GM12878 (cell line): ENCODE results near the gene MSX2. TPM values are rescaled to one million over a fixed set of nuclear protein-coding genes. Genes with fewer than 3 reads are reported as not detected.

Source experiments
- ATAC-seq: fragments of 200-7000 bp; cut with Tn5 transposase; 3 replicates; pipeline ENCODE4 v1.9.1; 2020; ENCODE audit warnings: mild to moderate bottlenecking, moderate library complexity
- BruUV-seq: library from RNA; stranded (reverse); fragments of 400-500 nt; replicated peaks from 2 replicates; lab custom pipeline; 2021; lab: Mats Ljungman, UMichigan
- CTCF ChIA-PET: fragments of 300-600 bp; sonication (Branson Sonifier 250); formaldehyde crosslinking; extraction: SDS; loops from one replicate; lab custom pipeline; 2021; ENCODE audit warnings: inconsistent platforms; lab: Yijun Ruan, JAX
- POLR2A ChIA-PET: fragments of 350-600 bp; formaldehyde crosslinking; extraction: SDS; loops from one replicate; lab custom pipeline; 2021; ENCODE audit warnings: inconsistent platforms; lab: Charles Lee
- RAD21 ChIA-PET: fragments of 300-600 bp; sonication (Branson Sonifier 250); formaldehyde crosslinking; loops from one replicate; lab custom pipeline; 2023; ENCODE audit warnings: antibody characterized with exemption; ENCODE audit not compliant: unreplicated experiment; lab: Charles Lee
- SMC1A ChIA-PET: fragments of 300-600 bp; sonication (Branson Sonifier 250); formaldehyde crosslinking; loops from one replicate; lab custom pipeline; 2023; ENCODE audit not compliant: unreplicated experiment, uncharacterized antibody; lab: Charles Lee
- DNase-seq: peaks from one replicate; pipeline ENCODE4 v3.0.0-alpha.2; 2011; ENCODE audit warnings: low read depth, low spot score
- FAIRE-seq: peaks from 3 replicates; lab custom pipeline; 2011; peaks lifted over from hg19 to GRCh38; lab: Jason Lieb, UNC
- H2AFZ ChIP-seq: 2 replicates; pipeline ENCODE4 v1.6.0; 2011; ENCODE audit warnings: low read depth, low read length, control low read depth; ENCODE audit not compliant: control insufficient read depth
- H3K27ac ChIP-seq: 2 replicates; pipeline ENCODE4 v1.5.1; 2011; ENCODE audit warnings: control low read depth; ENCODE audit not compliant: control insufficient read depth, insufficient read depth
- H3K27me3 ChIP-seq, 2 experiments: replicated peaks in 1 of 2; 2 replicates each; pipeline versions ENCODE4 v1.6.0 to v1.6.1; 2011; ENCODE audit warnings: low read length in 1 of 2; ENCODE audit not compliant: control insufficient read depth in 2 of 2, insufficient read depth in 2 of 2
- H3K36me3 ChIP-seq, 2 experiments: 2 replicates each; pipeline ENCODE4 v1.5.1; 2011; ENCODE audit warnings: low read length in 1 of 2; ENCODE audit not compliant: control insufficient read depth in 2 of 2, insufficient read depth in 2 of 2
- H3K4me1 ChIP-seq: 2 replicates; pipeline ENCODE4 v1.6.1; 2011; ENCODE audit warnings: mild to moderate bottlenecking, low read length, moderate library complexity, mixed read lengths; ENCODE audit not compliant: control insufficient read depth, insufficient read depth
- H3K4me2 ChIP-seq: 2 replicates; pipeline ENCODE4 v1.6.0; 2011; ENCODE audit warnings: control low read depth; ENCODE audit not compliant: control insufficient read depth, insufficient read depth
- H3K4me3 ChIP-seq: fragments of 200-600 bp; sonication (generic); 2 replicates; pipeline ENCODE4 v1.5.1; 2016
- H3K79me2 ChIP-seq: 2 replicates; pipeline ENCODE4 v1.6.0; 2011; ENCODE audit warnings: low read length; ENCODE audit not compliant: control insufficient read depth, insufficient read depth
- H3K9ac ChIP-seq: 2 replicates; pipeline ENCODE4 v1.8.0; 2011; ENCODE audit warnings: low read length, control low read depth, mixed read lengths; ENCODE audit not compliant: control insufficient read depth, insufficient read depth
- H3K9me3 ChIP-seq: replicated peaks from 3 replicates; pipeline ENCODE4 v1.5.1; 2011; ENCODE audit warnings: mild to moderate bottlenecking, low read length; ENCODE audit not compliant: control insufficient read depth, insufficient read depth
- H4K20me1 ChIP-seq: 2 replicates; pipeline ENCODE4 v1.6.0; 2011; ENCODE audit not compliant: control insufficient read depth, insufficient read depth
- ASH2L ChIP-seq: fragments of 300-600, 200-600 bp; sonication (generic); IDR thresholded peaks from 2 replicates; pipeline ENCODE4 v1.6.1; 2017; ENCODE audit warnings: low read depth, mild to moderate bottlenecking, borderline replicate concordance
- BCL11A ChIP-seq: IDR thresholded peaks from 2 replicates; pipeline ENCODE4 v1.6.1; 2011; ENCODE audit warnings: low read depth, low read length
- CHD1 ChIP-seq: IDR thresholded peaks from 2 replicates; pipeline ENCODE4 v1.6.1; 2012; ENCODE audit warnings: low read depth, low read length, improper control_type of control experiment
- E4F1 ChIP-seq: fragments of 450-650 bp; IDR thresholded peaks from 2 replicates; pipeline ENCODE4 v1.6.1; 2018; ENCODE audit warnings: borderline replicate concordance, mild to moderate bottlenecking; ENCODE audit not compliant: partially characterized antibody
- IRF3 ChIP-seq: fragments of 450-650 bp; IDR thresholded peaks from 2 replicates; pipeline ENCODE4 v1.6.1; 2014; ENCODE audit warnings: mild to moderate bottlenecking
- KAT2A ChIP-seq: conservative IDR thresholded peaks from 2 replicates; pipeline ENCODE4 v1.6.1; 2011; ENCODE audit warnings: low read depth, low read length; ENCODE audit not compliant: control insufficient read depth
- MAX ChIP-seq: IDR thresholded peaks from 2 replicates; pipeline ENCODE4 v1.6.1; 2012; ENCODE audit warnings: low read depth, low read length, improper control_type of control experiment
- NFYA ChIP-seq: IDR thresholded peaks from 2 replicates; pipeline ENCODE4 v1.6.1; 2011; ENCODE audit warnings: low read depth, mild to moderate bottlenecking, low read length, improper control_type of control experiment, borderline replicate concordance
- PAX5 ChIP-seq: IDR thresholded peaks from 2 replicates; pipeline ENCODE4 v1.6.1; 2011; ENCODE audit warnings: low read depth, low read length, borderline replicate concordance
- PML ChIP-seq: IDR thresholded peaks from 2 replicates; pipeline ENCODE4 v1.6.1; 2012; ENCODE audit warnings: low read length, inconsistent platforms
- SMARCA5 ChIP-seq: fragments of 450-650 bp; IDR thresholded peaks from 2 replicates; pipeline ENCODE4 v1.6.1; 2017; ENCODE audit warnings: mild to moderate bottlenecking
- SREBF1 ChIP-seq: IDR thresholded peaks from 2 replicates; pipeline ENCODE4 v1.6.1; 2012; ENCODE audit warnings: mild to moderate bottlenecking, low read length
- STAT1 ChIP-seq: fragments of 450-650 bp; conservative IDR thresholded peaks from 2 replicates; pipeline ENCODE4 v1.6.1; 2014; ENCODE audit warnings: antibody characterized with exemption, mild to moderate bottlenecking
- ZBED1 ChIP-seq: IDR thresholded peaks from 2 replicates; pipeline ENCODE4 v1.6.1; 2016; ENCODE audit warnings: borderline replicate concordance
- ZNF687 ChIP-seq: fragments of 450-650 bp; IDR thresholded peaks from 2 replicates; pipeline ENCODE4 v1.6.1; 2017; ENCODE audit warnings: mild to moderate bottlenecking, moderate library complexity
- WGBS: methylation state at CpG from one replicate; pipeline ENCODE4 v1.1.6; 2016; ENCODE audit warnings: low lambda C conversion rate; ENCODE audit not compliant: insufficient replicate concordance, insufficient coverage; ENCODE audit errors: missing lambda C conversion rate; 5-methylcytosine and 5-hydroxymethylcytosine counted together
- in situ Hi-C: fragments of 300-500 bp; cut with MboI; formaldehyde crosslinking; loops from 9 replicates; pipeline ENCODE4 v1.14.3; 2018; ENCODE audit warnings: mixed read lengths
- intact Hi-C: fragments of 100-400 bp; cut with micrococcal nuclease; formaldehyde crosslinking; loops from one replicate; pipeline ENCODE4 v1.14.2; 2022; ENCODE audit not compliant: unreplicated experiment
- polyA plus RNA-seq, 11 experiments: library from polyadenylated mRNA; depleted of rRNA in 4 of 11; unstranded in 6 of 11; stranded (reverse) in 5 of 11; fragments of >200 nt; fragmentation: Nextera tagmentation in 4 of 11; fragmentation: Illumina TruSeq in 1 of 11; extraction: Ambion mirVana in 4 of 11; extraction: Trizol in 1 of 11; gene quantifications; 1 replicate in 1 of 11; 2 replicates in 10 of 11; pipeline versions ENCODE4 v1.2.1 to v1.2.3, GENCODE V29; 2011 to 2016; ENCODE audit warnings: inconsistent platforms in 2 of 11, missing spikeins in 2 of 11, low read depth in 1 of 11
- total RNA-seq, 4 experiments: library from RNA; depleted of rRNA in 3 of 4; stranded (reverse); fragments of >200 nt in 3 of 4; fragmentation: Illumina TruSeq in 1 of 4; extraction: Trizol in 1 of 4; gene quantifications; 2 replicates each; pipeline versions ENCODE4 v1.2.1 to v1.2.3, GENCODE V29; 2013 to 2021

The MSX2 gene
- total and polyA plus RNA-seq, 10 of the 15 experiments (the other 5 are each of a cell fraction or from before 2014, with no cell fraction given): not detected

- TF ChIP-seq E4F1 (no peak), MAX (no peak), SREBF1 (no peak), SMARCA5 (no peak), PAX5 (no peak), KAT2A (no peak), STAT1 (no peak)
These were observed 12.4 kb downstream of the MSX2 start (continued) for GRCh38 chr5:174736777-174737176.

- no peak for FAIRE-seq
- peaks cover 8 to 11% of the 10 kb centered on the region in 2 experiments for H3K27me3 ChIP-seq
- no peaks in the 10 kb centered on the region for H3K4me1 ChIP-seq
- SMC1A ChIA-PET: interaction anchor here (1.0 kb wide), 1 partner anchor 318 kb away, joined by 3 read pairs; no protein-coding TSS in a partner anchor
- BruUV-seq: no TSS peak
- no peaks in the 10 kb centered on the region for H3K9me3 ChIP-seq
- no peak overlapping the region for H3K4me2 ChIP-seq
- RAD21 ChIA-PET: no interaction called here
- CTCF ChIA-PET: no interaction called here
- POLR2A ChIA-PET: no interaction called here
- H2AFZ ChIP-seq: no peak overlapping the region
- H3K79me2 ChIP-seq: no peaks in the 10 kb centered on the region
- DNase-seq: no peak
- ATAC-seq: no peak
- 45% methylated on average over 15 of the region's 15 CpGs for WGBS
- H3K9ac ChIP-seq: no peak overlapping the region
- in situ Hi-C loops (no loop called here), intact Hi-C loops (no loop called here)
- no peak overlapping the region for H3K27ac ChIP-seq
- H3K36me3 ChIP-seq: no peaks in the 10 kb centered on the region
- no peak overlapping the region for H3K4me3 ChIP-seq
- no peaks in the 10 kb centered on the region for H4K20me1 ChIP-seq
- TF ChIP-seq ZBED1 (no peak), BCL11A (no peak), ASH2L (no peak), ZNF687 (no peak), PML (no peak), CHD1 (no peak), IRF3 (no peak), NFYA (no peak)
These were observed 12.9 kb downstream of the MSX2 start for GRCh38 chr5:174737330-174737729.
